ENCODE data around the gene RPL3. TPM values are rescaled to one million over a fixed set of nuclear protein-coding genes. Genes with fewer than 3 reads are reported as not detected.
A peak's percentile ranks its signal among the peaks of the same experiment; 100 is the strongest.
"Not testable (repeated sequence)": the region's sequence is repeated elsewhere in the genome, so short reads cannot be mapped to it uniquely, and the experiment has no call there.

RPL3 gene
- total RNA-seq, 1 donor from 2014 or later, result 8,485 TPM

DNA sequence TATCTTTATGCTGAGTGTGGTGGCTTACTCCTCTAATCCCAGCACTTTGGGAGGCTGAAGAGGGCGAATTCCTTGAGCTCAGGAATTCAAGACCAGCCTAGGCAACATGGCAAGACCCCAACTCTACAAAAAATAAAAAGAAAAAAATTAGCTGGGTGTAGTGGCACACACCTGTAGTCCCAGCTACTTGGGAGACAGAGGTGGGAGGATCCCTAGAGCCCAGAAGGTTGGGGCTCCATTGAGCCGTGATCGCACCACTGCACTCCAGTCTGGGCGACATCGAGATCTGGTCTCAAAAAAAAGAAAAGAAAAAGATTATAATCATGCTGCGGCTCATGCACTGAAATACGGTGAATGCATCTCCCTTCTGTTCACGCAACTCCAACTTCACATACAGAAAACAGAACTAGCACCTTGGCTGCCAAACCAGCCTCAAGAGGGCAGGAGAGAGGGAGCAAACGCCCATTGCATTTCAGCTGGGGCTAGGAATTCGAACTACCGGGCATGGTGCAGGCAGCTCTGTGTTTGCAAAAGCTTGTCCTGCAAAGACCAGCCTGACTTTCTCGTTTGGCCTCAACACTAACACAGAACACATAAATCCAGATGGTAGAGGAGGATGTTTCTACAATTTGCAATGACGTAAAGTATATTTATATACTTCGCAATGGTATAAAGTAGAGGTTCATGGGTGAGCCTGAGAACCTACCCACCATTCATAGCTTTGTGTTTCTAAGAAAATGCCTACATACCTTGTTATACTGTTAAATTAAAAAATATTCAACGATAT lies 24.0 kb upstream of the RPL3 start:
- FAIRE-seq (peak; percentile 83), DNase-seq (ENCODE audit: low read depth) (peak; percentile 48)
- no peak overlapping the region for H3K4me3 ChIP-seq (ENCODE audit: low read depth, low read length)
- H3K36me3 ChIP-seq (ENCODE audit: control insufficient read depth, insufficient read depth, low read length), result no peaks in the 10 kb centered on the region
- peak; percentile 91 for TF ChIP-seq CTCF (IDR thresholded peaks at IDR 0.05; ENCODE audit: insufficient read depth, low read length, severe bottlenecking)
- peaks cover 2% of the 10 kb centered on the region for H3K27me3 ChIP-seq (ENCODE audit: control insufficient read depth, insufficient read depth, low read length)

DNA sequence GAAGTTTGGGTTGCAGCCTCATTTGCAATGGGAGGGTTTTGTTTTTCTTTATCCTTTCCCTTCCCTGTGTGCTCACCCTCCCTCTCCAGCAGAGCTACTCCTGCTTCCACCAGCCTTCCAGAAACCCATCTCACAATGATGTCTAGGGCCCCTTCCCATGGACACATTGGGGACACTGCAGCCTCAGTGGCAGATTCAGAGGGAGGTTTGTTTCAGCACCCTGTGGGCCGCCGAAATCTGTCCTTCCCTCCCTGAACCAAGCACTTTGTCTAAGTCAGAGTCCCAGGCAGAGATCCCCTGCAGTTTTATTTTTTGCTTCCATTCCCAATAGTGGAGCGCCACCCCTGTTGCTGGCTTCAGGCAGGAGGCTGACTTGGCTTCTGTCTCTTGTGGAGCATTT lies 21.8 kb upstream of the RPL3 start:
- no peak for TF ChIP-seq CTCF (IDR thresholded peaks at IDR 0.05; ENCODE audit: insufficient read depth, low read length, severe bottlenecking)
- FAIRE-seq (no peak), DNase-seq (ENCODE audit: low read depth) (no peak)
- Histone ChIP-seq H3K27me3 (ENCODE audit: control insufficient read depth, insufficient read depth, low read length) (peaks cover 2% of the 10 kb centered on the region), H3K36me3 (ENCODE audit: control insufficient read depth, insufficient read depth, low read length) (no peaks in the 10 kb centered on the region), H3K4me3 (ENCODE audit: low read depth, low read length) (no peak overlapping the region)

DNA sequence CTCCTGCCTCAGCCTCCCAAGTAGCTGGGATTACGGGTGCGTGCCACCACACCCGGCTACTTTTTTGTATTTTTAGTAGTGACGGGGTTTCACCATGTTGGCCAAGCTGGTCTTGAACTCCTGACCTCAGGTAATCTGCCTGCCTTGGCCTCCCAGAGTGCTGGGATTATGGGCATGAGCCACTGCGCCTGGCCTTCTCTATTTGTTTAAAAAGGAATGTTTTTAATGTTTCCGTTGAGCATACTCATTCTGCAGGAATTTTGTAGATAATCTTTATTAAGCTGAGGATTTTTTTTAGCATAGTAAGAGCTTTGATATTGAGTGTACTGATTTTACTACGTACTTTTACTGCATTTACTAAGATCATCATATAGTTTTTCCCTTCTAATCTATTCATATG lies 20.4 kb upstream of the RPL3 start:
- H3K36me3 ChIP-seq (ENCODE audit: control insufficient read depth, insufficient read depth, low read length); H3K4me3 ChIP-seq (ENCODE audit: low read depth, low read length); FAIRE-seq; DNase-seq (ENCODE audit: low read depth); H3K27me3 ChIP-seq (ENCODE audit: control insufficient read depth, insufficient read depth, low read length): not testable (repeated sequence)

DNA sequence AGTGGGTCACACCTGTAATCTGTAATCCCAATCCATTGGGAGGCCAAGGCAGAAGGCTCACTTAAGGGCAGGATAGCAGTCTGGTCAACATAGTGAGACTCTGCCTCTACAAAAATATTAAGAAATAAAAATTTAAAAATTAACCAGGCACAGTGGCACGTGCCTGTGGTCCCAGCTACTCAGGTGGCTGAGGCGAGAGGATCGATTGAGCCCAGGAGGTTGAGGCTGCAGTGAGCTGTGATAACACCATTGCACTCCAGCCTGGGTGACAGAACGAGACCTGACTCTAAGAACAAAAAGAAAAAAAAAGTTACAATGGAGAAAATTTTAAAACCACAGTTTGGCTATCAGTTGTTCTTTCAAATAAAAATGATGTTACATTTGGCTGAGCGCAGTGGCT lies 17.0 kb upstream of the RPL3 start:
- no peak for FAIRE-seq
- DNase-seq (ENCODE audit: low read depth), result no peak
- no peak for TF ChIP-seq CTCF (IDR thresholded peaks at IDR 0.05; ENCODE audit: insufficient read depth, low read length, severe bottlenecking)
- Histone ChIP-seq H3K27me3 (ENCODE audit: control insufficient read depth, insufficient read depth, low read length) (no peaks in the 10 kb centered on the region), H3K4me3 (ENCODE audit: low read depth, low read length) (no peak overlapping the region), H3K36me3 (ENCODE audit: control insufficient read depth, insufficient read depth, low read length) (no peaks in the 10 kb centered on the region)

DNA sequence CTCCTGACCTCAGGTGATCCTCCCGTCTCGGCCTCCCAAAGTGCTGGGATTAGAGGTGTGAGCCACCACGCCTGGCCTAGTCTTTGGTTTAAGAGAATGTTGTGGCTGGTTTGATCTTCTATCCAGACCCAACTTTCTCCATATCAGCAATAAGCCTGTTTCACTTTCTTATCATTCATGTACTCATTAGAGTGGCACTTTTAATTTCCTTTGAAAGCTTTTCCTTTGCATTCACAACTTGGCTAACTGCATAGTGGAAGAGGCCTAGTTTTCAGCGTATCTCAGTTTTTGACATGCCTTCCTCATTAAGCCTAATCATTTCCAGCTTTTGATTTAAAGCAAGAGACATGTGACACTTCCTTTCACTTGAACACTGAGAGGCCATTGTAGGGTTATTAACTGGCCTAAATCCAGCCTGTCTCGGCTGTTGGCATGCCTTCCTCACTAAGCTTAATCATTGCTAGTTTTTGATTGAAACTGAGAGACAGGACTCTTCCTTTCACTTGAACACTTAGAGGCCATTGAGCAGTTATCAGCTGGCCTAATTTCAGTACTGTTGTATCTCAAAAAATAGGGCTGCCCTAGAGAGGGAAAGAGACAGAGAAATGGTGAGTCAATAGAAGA lies 13.1 kb upstream of the RPL3 start:
- no peak overlapping the region for H3K4me3 ChIP-seq (ENCODE audit: low read depth, low read length)
- DNase-seq (ENCODE audit: low read depth), result no peak
- H3K36me3 ChIP-seq (ENCODE audit: control insufficient read depth, insufficient read depth, low read length), result no peaks in the 10 kb centered on the region
- TF ChIP-seq CTCF (IDR thresholded peaks at IDR 0.05; ENCODE audit: insufficient read depth, low read length, severe bottlenecking), result no peak
- FAIRE-seq, result no peak
- H3K27me3 ChIP-seq (ENCODE audit: control insufficient read depth, insufficient read depth, low read length), result no peaks in the 10 kb centered on the region

DNA sequence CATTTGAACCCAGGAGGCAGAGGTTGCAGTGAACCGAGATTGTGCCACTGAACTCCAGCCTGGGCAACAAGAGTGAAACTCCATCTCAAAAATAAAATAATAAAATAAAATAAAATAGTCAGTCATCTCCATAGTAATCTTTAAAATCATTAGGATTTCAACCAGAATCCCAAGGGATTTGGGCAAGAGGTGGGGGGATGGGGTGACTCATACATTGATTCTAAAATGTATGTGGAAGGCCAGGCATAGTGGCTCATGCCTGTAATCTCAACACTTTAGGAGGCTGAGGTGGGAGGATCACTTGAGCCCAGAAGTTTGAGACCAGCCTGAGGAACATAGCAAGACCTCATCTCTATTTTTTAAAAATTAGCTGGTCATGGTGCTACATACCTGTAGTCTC lies 11.1 kb upstream of the RPL3 start:
- H3K36me3 ChIP-seq (ENCODE audit: control insufficient read depth, insufficient read depth, low read length); FAIRE-seq; H3K4me3 ChIP-seq (ENCODE audit: low read depth, low read length); DNase-seq (ENCODE audit: low read depth); H3K27me3 ChIP-seq (ENCODE audit: control insufficient read depth, insufficient read depth, low read length): not testable (repeated sequence)

Measured in bronchial epithelial cell (primary cell).